Raji (cell line): Measurements from ENCODE around the gene PPP1CA.

Experiments used
- POLR2A ChIP-seq: IDR thresholded peaks from 2 replicates; pipeline ENCODE4 v1.6.1; 2011; ENCODE audit warnings: low read depth, low read length, control low read depth; ENCODE audit not compliant: insufficient read depth

The PPP1CA gene

DNA sequence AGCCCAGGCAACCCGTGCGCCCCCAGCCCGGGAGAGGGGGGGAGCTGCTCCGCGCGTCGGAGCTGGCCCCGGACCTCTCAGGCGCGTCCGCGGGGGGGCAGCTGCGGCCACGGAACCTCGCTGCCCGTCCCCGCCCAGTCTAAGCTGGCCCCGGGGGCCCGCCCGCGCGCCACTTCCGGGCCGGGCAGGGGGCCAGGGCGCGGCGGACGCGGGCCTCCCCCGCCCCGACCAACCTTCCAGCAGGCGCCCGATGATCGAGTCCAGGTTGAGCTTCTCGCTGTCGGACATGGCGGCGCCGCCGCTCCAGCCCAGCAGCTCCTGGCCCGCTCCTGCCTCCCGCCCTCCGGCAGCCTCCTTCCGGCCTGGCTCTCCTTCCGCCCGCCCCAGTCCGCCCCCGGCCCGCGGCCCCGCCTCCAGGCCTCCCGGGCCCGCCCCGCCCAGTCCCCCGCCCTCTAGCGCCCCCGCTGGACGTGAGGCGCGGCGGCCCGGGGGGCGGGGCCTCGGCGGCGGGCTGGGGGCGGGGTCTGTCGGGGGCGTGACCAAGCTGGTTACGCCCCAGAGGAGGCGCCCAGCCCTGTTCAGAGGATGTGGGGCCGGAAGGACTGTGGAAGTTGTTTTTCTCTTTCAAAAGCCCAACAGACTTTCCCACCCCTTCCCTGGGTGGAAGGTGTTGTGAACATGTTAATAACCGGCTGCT lies at the start of gene PPP1CA:
PPP1CA (minus strand) TSS at position 364 of the 697 bp plus-strand sequence; CDS start at position 288, 76 bp downstream.
- peak; percentile 86 for TF ChIP-seq POLR2A

DNA sequence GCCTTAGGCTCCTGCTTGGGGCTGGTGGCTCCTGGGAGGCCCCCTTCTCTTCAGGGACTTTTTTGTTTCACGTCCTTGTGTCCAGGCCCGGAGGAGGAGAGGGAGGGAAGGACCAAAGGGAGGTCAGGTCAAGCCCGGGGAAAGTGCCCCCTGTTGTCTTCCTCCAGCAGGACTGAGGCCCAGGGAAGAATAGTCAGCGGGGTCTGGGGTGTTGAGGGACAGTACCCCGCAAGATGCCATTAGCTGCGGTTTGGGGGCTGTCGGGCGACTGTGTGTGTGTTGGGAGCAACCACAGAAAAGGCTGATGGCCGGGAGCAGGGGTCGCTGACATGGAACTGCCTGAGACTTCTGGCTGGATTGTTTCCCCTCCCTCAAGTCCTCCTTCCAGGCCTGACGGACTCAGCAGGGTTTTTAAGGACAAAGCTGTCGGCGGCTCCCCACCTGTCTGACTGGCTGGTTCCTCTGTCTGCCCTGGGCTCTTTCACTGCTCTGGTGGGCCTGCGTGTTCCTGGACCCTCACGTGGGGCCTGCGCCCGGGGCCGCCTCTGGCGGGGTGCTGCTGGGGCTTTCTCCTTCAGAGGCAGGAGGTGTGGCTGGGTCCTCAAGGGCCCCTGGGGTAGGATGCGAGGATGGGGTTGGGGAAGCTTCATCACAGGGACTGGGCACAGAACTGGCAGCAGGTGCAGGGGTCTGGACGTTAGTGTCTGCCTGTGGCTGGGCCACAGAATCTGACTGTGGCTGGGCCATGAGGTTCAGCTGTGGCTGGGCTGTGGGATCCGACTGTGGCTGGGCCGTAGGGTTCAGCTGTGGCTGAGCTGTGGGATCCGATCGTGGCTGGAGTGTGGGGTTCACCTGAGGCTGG lies 49.4 kb upstream of the PPP1CA start:
- TF ChIP-seq POLR2A = no peak

- TF ChIP-seq POLR2A = no peak
Observed at GRCh38 chr11:67449116-67449844, 47.6 kb upstream of the PPP1CA start.

DNA sequence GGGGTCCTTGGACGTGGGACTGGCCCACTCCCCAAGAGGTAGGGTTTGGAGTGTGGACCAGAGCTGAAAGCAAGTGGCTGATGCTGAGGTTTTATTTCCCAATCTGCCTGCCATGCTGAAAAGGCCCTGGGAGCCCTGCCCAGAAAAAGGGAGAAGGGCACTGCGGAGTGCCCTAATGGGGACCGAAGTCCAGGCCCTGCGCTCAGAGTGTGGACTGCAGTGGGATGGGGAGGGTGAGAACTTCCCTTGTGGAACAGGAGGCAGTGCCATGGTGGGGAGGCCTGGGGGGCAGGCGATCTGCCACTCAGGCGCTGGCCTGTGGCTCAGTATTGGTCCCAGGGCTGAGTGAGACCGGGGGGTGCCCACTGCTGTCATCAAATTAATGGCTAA lies 46.6 kb upstream of the PPP1CA start:
- no peak for TF ChIP-seq POLR2A

DNA sequence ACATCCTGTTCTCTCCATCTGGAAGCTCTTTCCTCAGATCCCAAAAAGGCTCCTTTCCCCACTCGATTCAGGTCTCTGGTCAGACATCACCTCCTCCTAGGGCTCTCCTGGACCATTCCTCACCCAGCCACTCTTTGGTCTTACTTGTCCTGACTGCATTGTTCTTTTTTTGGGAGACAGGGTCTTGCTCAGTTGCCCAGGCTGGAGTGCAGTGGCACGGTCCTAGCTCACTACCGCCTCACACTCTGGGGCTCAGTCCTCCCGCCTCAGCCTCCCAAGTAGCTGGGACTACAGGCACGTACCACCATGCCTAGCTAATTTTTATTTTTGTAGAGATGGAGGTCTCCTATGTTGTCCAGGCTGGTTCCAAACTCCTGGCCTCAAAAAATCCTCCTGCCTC lies 43.9 kb upstream of the PPP1CA start:
- no peak; the same call in 1 of the 2 replicates for TF ChIP-seq POLR2A

- no peak for TF ChIP-seq POLR2A
Observed at GRCh38 chr11:67442504-67443404, 41.1 kb upstream of the PPP1CA start.

GRCh38 chr11:67441731-67442351 lies 40.2 kb upstream of the PPP1CA start:
- no peak for TF ChIP-seq POLR2A

GRCh38 chr11:67441098-67441563 lies 39.5 kb upstream of the PPP1CA start:
- peak; percentile 23; the same call in 1 of the 2 replicates for TF ChIP-seq POLR2A

DNA sequence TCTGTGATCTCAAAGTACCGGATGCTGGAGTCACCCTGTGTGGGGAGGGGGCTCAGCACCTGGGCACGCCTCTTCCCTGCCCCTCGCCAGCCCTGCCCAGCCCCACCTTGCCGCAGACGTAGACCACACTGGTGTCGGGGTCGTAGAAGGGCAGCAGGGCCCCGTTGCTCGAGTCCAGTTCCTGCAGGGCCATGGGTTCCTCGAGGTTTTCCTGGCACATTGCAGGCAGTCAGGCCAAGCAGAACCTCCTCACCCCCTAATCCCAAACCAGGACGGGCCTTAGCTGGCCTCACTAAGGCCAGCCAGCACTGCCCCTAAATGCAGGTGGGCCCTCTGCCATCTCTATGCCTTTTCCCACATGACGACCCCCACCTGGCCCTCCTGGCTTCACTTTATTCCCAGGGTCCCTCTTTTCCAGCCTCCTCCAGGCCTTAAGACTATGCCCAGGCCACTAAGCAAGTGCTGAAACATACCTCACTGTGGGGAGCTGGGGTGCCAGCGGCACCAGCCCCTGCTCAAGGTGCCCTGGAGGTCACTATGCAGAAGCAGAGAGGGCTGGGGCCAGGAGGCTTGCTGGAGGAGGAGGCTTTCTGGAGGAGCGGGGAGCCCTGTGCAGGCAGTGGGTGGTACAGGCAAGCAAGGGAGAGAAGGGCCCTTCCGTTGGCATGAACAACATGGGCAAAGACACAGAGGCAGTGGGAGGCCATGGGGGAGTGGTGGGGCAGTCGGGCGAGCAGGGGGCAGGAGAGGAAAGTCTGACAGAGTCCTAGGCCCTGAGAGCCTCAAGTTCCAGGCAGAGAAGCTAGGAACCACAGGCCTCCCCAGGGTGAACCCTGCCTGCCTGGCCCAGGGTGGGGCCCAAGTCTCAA lies 38.8 kb upstream of the PPP1CA start:
- no peak for TF ChIP-seq POLR2A

DNA sequence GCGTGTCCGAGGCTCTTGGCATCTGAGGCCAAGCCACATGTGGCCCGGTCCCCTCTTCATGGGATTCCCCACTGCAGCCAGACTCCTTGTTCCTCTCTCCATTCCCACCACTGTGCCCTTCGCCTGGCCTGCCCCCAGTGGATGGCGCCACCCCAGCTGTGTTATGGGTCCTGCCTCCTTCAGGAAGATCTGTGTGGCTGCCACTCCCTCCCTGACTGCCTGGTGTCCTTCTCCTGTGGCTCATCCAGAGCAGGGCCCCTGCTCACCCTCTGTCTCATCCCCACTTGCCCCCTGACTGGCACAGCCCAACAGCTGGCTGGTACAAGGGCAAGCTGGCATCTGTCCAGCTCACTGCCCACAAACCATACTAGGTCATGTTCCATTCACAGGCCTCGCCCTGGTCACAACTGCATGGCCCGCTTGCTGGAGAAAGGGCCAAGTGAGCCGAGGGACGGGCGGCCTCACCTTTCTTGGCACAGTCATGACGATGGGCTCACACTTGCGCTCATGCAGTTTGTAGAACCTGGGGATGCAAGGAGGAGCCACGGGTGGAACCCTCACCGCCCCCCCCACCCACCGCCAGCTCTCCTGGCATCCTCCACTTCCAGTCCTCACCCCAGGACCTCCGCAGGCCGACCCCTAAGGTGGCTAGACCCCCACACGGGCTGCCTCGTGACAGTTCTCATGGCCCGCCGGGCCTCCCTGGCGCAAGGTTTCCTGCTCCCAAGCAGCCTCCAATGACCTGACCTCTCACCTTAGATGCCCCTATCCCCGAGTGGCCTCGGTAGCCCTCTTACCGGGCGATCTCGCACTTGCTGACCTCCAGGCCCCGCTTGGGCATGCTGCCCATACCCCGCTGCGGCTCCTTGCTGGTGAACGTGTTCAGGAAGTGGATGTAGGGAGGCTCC lies 37.9 kb upstream of the PPP1CA start:
- TF ChIP-seq POLR2A = 0 out of 2 replicates have a peak, but pooled peaks have one; percentile 25

DNA sequence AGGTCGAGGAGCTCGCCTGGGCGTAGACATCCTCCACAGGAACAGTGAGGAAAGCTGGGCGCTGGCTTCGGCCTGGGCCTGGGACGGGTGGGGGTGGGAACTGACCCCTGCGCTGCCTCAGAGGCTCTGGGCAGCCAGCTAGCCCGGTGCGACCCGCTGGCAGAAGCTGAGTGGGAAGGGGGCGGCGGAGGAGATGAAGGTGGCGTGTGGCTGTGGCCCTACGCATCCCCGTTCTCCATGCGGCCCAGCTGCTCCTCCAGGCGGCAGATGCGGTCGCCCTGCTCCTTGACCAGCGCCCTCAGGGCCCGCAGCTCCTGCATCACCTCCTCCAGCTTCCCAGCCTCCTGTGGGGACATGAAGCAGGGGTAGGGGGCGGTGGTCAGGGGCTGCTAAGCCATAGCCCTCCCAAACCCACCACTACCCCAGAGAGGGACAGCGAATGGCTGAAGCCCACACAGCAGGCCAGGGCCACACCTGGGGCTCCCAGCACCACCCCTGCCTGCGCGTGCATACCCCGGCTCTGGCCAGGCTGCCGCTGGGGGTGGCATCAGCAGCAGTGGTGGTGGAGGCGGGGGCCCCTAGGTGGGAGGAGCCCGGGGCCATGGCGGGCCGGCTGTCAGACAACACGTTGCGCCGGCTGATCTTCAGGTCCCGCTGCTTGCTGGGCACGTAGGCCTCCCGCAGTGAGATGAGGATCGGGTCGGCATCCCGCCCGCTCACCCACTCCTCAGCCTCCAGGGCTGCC lies 36.7 kb upstream of the PPP1CA start:
- peak; percentile 85 for TF ChIP-seq POLR2A
